Neural cell (in vitro differentiated cells): Measurements from ENCODE around the gene HBQ1.

Experiments used
- CTCF ChIP-seq: fragments of 450-650 bp; IDR thresholded peaks from 2 replicates; pipeline ENCODE4 v1.5.1; 2014; ENCODE audit warnings: antibody characterized with exemption, mild to moderate bottlenecking, moderate library complexity; ENCODE audit not compliant: poor library complexity, severe bottlenecking
- EP300 ChIP-seq: fragments of 450-650 bp; conservative IDR thresholded peaks from 2 replicates; pipeline ENCODE4 v1.6.1; 2014; ENCODE audit warnings: antibody characterized with exemption, mild to moderate bottlenecking, moderate library complexity; ENCODE audit not compliant: poor library complexity, severe bottlenecking
- POLR2AphosphoS5 ChIP-seq: IDR thresholded peaks from 2 replicates; pipeline ENCODE4 v1.6.1; 2012
- REST ChIP-seq: IDR thresholded peaks from 2 replicates; pipeline ENCODE4 v1.6.1; 2012; ENCODE audit warnings: borderline replicate concordance
- TAF1 ChIP-seq: IDR thresholded peaks from 2 replicates; pipeline ENCODE4 v1.6.1; 2012; ENCODE audit warnings: low read depth

GRCh38 chr16:140175-140857, 39.9 kb upstream of the HBQ1 start:
- TF ChIP-seq CTCF, result no peak
- TF ChIP-seq TAF1, result no peak
- TF ChIP-seq POLR2AphosphoS5, result no peak
- no peak for TF ChIP-seq EP300
- no peak for TF ChIP-seq REST
